NK-92 treated with Interleukin-12 subunit alpha and Interleukin-12 subunit beta, amount 100 ng/mL, for 24 hours (cell line): ENCODE results near the gene SIM2.
"Not testable (repeated sequence)": the region's sequence is repeated elsewhere in the genome, so short reads cannot be mapped to it uniquely, and the experiment has no call there.

Experiments
- DNase-seq: peaks from one replicate; lab custom pipeline; 2025; lab: John Stamatoyannopoulos, UW

Gene SIM2

GRCh38 chr21:36698981-36699545 lies at the start of gene SIM2:
Gene SIM2 (plus strand): TSS chr21:36699115. CDS start chr21:36699747, 632 bp downstream.
- no peak for DNase-seq

GRCh38 chr21:36654324-36654723 lies 44.6 kb upstream of the SIM2 start:
- no peak for DNase-seq

DNA sequence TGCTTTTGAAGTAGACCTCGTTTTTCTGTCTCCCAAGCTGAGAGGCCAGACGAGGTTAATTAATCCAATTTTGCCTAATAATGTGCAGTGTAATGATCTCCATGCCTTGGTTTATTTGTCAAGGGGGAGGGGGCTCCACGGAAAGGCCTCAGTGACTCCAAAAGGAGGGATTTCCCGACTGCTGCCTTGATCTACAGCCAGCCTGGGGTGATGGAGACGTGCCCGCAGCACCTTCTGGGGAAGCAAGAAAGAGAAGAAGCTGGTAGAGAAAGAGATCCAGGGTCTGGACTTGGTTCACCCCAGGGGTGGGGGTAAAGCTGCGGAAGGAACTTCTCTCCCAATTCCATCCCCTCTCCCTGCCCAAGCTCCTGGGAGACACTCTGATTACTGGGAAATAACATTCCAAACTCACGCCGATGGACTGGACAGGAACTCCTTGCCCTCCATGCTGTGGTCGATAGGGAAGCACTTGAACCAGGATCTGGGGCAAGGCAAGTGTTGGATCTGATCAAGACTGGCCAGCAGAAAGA lies 44.1 kb upstream of the SIM2 start:
- no peak for DNase-seq

DNA sequence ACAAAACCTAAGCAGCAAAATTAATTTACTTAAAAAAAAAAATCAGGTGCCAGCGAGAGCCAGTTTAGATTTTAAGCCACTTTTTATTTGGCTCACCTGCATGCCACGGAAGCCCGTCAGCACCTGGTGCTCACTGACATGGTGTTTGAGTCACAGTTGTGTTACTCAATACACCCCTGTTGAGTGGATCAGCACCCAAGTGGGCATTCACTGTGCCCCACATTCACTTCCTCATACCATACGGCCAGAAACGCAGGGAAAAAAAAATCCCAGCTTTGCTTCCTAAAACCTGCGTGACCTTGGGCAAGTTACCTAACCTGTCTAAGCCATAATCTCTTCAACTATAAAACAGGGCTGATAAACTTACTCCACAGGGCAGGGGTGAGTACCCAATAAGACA lies 42.8 kb upstream of the SIM2 start:
- DNase-seq: no peak

DNA sequence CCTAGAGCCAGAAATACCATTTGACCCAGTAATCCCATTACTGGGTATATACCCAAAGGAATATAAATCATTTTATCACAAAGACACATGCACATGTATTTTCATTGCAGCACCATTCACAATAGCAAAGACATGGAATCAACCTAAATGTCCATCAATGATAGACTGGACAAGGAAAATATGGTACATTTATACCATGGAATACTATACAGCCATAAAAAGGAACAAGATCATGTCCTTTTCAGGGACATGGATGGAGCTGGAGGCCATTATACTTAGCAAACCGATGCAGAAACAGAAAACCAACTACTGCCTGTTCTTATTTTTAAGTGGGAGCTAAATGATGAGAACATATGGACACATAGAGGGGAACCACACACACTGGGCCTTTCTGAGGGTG lies 41.6 kb upstream of the SIM2 start:
- not testable (repeated sequence) for DNase-seq

GRCh38 chr21:36657999-36658398 lies 40.9 kb upstream of the SIM2 start:
- no peak for DNase-seq

GRCh38 chr21:36658926-36659325 lies 40.0 kb upstream of the SIM2 start:
- no peak for DNase-seq

GRCh38 chr21:36661511-36662309 lies 37.2 kb upstream of the SIM2 start:
- no peak for DNase-seq

DNA sequence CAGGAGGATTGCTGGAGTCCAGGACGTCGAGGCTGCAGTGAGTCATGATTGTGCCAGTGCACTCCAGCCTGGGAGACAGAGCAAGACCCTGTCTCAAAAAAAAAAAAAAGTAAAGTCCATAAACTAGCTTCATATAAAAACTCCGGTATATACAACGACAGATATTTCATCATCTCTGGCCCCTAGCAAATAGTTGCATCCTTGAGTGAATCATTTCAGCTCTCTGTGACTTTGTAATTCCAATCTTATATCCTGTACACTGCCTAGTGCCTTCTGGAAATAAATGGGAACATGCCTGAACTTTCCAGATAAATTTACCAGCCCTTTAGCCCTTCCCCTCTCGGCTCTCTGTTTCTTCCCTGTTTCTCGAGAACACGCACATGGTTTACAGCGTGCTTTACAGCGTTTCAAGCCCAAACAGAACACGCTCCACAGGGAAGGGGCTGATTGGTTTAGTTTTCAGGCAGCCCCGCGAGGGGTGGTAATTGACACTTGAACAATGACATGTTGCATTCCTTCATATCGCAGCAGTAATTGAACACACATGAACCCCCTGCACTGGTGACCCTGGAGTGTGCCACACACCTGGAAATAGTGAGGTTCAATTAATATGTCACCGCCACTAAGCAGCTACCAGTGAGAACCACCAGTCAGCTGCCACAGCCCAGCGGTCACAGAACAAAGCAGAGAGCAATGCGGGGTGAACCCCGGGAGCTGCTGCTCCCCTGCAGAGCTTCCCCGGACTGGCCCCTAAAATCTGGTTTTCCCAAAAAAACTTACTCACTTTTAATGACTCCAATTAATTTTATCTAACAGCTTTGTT lies 35.7 kb upstream of the SIM2 start:
- DNase-seq: no peak

- no peak for DNase-seq
Measured at GRCh38 chr21:36664662-36664990, 34.3 kb upstream of the SIM2 start.

GRCh38 chr21:36665806-36666205 lies 33.1 kb upstream of the SIM2 start:
- DNase-seq: no peak

GRCh38 chr21:36668713-36669112 lies 30.2 kb upstream of the SIM2 start:
- DNase-seq: no peak

DNA sequence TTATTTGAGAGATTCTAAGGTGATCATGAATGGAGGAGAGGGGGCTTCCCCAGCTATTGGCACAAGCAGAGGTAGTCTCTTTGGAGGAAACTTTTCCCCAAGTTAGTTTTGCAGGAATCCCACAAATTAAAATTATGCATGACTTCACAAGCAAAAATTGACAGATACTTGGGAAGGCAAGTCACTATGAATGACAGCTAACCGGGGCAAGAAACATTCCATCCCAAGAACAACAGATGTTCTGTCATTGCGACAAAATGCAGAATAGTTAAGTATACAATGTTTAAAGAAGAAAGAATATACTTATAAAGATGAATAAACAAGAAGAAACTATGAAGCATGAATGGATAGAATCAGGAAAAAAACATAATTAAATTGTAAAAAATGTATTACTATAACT lies 27.1 kb upstream of the SIM2 start:
- no peak for DNase-seq

DNA sequence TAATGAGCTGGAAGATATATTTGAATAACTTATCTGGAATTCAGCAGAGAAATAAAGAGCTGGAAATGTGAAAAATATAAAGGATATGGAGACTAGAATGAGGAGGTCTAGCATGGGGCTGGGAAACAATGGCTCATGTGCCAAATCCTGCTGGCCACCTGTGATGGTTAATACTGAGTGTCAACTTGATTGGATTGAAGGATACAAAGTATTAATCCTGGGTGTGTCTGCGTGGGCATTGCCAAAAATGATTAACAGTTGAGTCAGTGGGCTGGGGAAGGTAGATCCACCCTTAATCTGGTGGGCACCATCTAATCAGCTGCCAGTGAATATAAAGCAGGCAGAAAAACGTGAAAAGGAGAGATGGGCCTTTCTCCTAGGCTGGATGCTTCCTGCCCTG lies 26.6 kb upstream of the SIM2 start:
- not testable (repeated sequence) for DNase-seq

GRCh38 chr21:36672737-36673136 lies 26.2 kb upstream of the SIM2 start:
- no peak for DNase-seq

- no peak for DNase-seq
Measured at GRCh38 chr21:36676039-36676950, 22.6 kb upstream of the SIM2 start.

GRCh38 chr21:36677443-36677842 lies 21.5 kb upstream of the SIM2 start:
- no peak for DNase-seq

DNA sequence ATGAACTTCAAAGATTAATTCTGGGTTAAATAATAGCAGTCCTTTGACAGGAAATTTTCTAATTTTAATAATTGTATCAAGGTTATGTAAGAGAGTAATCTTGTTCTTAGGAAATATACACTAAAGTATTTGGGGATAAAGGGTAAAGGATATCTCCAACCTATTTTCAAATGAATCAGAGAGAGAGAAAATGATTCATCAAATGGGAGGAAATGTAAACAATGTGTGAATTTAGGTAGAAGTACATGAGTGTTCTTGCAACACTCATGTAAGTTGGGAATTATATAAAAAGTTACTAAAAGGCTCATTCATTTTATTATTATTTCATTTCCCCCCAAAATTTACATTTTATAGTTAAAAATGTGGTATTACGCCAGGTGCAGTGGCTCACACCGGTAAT lies 20.4 kb upstream of the SIM2 start:
- no peak for DNase-seq

GRCh38 chr21:36681117-36681631 lies 17.7 kb upstream of the SIM2 start:
- DNase-seq: no peak

- no peak for DNase-seq
Measured at GRCh38 chr21:36684957-36685714, 13.8 kb upstream of the SIM2 start.

- no peak for DNase-seq
Measured at GRCh38 chr21:36686955-36687354, 12.0 kb upstream of the SIM2 start.
